GM18511 (cell line): Measurements from ENCODE around the gene PPP4R1.

Experiments
- ATAC-seq: cut with Tn5 transposase; IDR thresholded peaks from one replicate; pipeline ENCODE4 v1.9.1; 2021; ENCODE audit warnings: mild to moderate bottlenecking, moderate library complexity; ENCODE audit not compliant: unreplicated experiment

Gene PPP4R1

DNA sequence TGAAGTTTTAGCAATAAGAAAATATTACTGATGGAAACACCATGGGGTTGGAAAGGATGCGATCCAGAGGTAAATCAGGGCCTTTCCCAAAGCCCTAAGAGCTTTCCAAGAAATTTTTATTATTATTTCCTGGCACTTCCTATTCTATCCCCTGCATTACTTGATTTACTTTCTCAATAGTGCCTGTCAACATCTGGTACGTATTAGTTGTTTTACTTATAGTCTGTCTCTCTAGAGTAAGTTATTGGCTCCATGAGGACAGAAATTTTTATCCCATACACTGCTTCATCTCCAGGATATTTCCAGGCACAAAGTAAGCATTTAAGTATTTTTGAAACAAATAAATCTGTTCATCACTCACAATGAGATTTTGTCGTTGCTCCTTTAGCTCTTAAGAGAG lies 18.1 kb downstream of the PPP4R1 start:
- ATAC-seq = no peak

DNA sequence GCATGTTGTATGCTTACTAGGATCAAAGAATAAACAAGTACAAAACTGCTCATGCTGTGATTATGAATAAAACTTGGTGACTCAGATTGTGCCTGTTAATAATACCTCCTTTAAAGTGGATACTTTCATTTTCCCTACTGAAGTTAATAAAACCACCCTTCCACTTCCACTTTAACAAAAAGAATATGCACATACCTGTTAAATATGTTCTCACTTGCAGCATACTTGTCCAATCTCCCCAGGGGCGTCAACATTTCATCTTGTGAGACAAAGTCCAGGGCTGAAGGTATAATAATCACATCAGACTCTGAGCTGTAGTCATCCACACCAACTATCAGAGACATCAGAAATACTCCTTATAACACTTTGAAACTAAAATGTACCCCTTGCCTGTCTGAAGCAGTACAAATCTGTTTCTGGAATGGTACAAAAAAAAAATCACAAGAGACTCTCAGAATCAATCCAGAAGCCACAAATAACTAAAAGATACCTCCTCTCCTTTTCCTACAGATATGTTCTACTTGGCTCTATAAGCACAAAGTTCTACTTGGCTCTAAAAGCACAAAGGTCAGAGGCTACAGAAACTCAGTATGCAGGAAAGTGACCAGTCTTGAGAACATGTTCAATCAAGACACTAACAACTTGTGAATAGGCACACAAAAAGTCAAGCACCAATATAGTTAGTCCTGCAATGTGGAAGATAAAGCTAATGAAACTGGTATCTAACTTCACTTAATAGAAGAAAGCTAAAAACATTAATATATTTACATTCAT lies 19.3 kb downstream of the PPP4R1 start:
- peak; percentile 83 for ATAC-seq

GRCh38 chr18:9587924-9588323 lies 26.4 kb downstream of the PPP4R1 start:
- ATAC-seq = no peak

DNA sequence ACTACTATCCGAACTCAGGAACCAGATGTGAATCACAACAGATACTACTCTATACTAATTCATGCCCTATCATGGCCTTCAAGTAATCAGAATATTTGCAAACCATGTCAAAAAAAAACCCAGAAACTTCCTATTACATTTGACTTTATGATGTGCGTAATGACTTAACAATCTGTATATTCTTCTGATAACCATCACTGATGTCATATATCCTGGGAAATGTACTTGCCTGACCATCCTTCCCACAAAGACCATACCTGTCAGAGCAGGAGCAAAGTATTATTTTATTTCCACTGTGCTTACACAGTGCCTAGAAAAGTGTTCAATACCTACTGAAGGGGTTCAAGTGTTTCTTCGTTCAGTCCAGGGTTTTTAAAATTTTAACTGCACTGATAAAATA lies 27.5 kb downstream of the PPP4R1 start:
- no peak for ATAC-seq

DNA sequence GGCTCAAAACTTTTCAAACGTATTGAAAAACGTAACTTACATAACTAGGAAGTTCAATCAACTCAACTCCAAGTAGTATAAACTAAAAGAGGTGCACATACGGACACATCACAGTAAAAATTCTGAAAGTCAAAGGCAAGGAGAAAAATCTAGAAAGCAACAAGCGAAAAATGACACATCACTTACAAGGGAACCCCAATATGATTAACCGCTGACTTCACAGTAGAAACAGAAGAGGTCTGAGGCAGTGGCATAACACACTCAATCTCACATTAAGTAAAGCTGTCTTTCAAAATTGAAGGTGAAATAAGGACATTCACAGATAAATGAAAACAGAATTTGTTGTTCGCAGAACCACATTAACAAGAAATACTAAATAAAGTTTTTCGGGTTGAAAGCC lies 32.7 kb downstream of the PPP4R1 start:
- ATAC-seq = no peak

DNA sequence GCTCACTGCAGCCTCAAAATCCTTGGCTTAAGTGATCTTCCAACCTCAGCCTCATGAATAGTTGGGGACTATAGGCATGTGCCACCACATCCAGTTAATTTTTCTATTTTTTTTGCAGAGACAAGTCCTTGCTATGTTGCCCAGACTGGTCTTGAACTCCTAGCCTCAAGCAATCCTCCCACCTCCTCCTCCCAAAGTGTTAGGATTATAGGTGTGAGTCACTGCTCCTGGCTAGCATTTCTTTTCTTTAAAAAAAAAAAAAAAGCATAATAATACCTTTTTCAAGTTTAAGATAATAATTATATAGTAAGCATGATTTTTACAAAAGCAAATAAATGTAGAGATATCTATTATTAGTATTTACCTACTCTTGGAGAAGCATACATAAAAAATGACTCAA lies 36.1 kb downstream of the PPP4R1 start:
- ATAC-seq = no peak

DNA sequence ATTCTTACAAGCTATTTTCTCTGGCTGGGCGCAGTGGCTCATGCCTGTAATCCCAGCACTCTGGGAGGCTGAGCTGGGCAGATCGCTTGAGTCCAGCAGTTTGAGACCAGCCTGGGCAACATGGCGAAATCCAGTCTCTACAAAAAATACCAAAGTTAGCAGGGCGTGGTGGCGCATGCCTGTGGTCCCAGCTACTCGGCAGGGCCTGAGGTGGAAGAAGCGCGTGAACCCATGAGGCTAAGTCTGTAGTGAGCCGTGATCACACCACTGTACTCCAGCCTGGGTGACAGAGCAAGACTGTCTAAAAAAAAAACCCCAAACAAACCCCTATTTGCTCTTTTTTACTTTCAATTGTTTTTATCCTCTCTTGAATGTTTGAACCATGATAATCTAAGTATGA lies 37.0 kb downstream of the PPP4R1 start:
- no peak for ATAC-seq

DNA sequence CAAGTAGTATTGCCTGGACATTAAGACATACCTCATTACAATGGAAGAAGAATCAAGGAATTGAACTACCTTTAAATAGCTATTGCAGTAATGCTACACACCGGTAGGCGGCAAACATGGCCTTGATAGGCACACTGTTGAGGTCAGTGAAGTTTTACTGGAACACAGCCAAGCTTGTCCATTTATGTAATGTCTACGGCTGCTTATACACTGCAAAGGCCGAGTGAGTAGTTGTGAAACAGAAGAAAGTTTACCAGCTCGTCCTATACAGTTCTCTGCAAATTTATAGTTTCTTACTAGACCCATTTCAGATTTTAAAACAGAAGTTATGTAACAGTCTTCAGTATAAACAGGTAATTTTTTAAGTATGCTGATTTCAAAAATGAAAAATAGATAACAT lies 38.8 kb downstream of the PPP4R1 start:
- peak; percentile 69 for ATAC-seq

DNA sequence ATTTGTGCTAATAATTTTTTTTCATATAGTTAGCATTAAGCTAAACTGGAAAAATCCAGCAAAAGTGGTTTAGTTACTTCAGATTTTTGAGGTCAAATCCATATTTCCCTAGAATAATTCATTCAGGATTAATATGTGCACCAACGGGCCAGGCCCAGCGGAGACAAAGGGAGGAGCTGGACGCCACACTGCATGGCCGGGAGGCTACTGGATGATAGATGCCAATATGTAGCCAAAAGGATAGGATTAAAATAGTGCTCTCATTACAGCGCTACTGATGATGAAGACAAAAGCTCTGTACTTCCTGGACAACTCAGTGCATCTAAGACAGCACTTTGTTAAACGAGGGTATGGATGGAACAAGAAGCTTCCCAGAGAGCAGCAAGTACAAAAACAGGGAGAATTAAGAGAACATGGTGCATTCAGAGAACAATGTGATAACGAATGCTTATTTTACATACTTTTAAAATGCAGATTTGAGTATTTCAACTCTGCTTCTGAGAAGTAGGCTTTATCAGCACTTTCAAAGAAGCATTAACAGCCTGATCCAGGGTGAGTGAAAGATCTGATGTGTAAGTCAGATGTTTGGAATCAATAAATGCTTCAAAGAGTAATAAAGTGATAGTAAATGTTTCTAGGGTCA lies 39.8 kb downstream of the PPP4R1 start:
- no peak for ATAC-seq

DNA sequence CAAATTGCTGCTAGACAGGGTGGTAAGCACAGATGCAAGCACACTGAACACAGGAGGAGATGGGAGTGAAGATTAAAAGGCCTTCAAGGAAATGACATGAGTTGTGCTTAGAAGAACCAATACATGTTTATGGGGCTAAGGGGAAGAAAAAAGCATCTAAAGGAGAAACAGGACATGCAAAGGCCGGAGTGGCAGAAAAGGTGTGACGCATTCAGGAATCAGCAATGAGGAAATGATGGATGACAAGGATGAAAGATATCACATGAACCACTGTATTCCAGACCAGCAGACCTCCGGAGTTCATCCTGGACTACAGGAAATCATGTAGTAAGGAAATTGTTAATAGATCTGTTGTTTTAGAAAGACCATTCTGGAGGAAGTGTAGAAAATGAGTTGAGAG lies 42.8 kb downstream of the PPP4R1 start:
- ATAC-seq = no peak

GRCh38 chr18:9570255-9570654 lies 44.1 kb downstream of the PPP4R1 start:
- ATAC-seq = no peak

- ATAC-seq = no peak
Measured at GRCh38 chr18:9569178-9569577, 45.2 kb downstream of the PPP4R1 start.

- ATAC-seq = no peak
Measured at GRCh38 chr18:9568186-9568585, 46.2 kb downstream of the PPP4R1 start.

DNA sequence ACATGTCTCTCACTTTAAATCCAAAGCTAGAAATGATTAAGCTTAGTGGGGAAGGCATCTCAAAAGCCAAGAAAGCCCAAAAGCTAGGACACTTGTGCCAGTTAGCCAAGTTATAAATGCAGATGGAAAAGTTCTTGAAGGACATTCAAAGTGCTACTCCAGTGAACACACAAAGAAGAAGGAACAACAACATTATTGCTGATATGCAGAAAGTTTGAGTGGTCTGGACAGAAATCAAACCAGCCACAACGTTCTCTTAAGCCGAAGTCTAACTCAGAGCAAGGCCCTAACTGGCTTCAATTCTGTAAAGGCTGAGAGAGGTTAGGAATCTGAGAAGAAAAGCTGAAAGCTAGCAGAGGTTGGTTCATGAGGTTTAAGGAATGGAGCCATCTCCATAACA lies 49.0 kb downstream of the PPP4R1 start:
- ATAC-seq = no peak

GRCh38 chr18:9563331-9563730 lies 51.0 kb downstream of the PPP4R1 start:
- no peak for ATAC-seq

DNA sequence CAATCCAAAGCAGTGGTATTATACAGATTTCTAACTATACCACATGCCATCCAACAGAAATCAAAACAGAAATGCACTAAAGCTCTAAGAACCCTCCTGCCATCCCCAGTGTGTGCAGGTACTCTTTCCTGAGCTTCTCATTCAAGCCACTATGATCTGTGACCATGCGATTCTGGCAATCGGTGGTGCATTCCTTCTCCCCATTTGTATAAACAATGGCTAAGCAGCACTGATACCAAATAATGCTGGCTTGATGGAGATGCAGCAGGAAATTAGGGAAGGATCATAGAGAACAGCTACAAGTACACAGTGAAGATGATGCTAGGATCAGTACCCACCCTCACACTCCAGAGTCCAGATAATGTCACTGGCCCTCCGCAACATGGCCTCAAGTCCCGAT lies 51.8 kb downstream of the PPP4R1 start:
- no peak for ATAC-seq

DNA sequence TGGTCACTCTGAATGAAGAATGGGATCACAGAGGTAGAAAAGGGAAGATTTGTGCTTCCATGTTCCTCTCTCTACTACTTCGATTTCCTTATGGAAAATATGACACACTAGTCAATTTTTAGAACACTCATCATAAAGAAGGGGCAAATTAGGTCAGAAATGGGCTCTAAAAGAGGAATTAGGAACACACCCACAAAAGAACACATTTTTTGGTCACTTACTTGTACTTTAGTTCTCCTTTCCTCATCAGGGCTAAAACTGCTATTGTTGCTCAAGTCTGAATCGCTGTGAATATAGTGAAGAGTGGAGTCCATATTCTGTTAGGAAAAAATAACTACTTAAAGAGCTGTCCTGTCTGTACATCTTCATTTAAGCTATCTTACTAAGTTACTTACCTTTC lies 52.6 kb downstream of the PPP4R1 start:
- no peak for ATAC-seq

GRCh38 chr18:9559253-9559652 lies 55.1 kb downstream of the PPP4R1 start:
- no peak for ATAC-seq

DNA sequence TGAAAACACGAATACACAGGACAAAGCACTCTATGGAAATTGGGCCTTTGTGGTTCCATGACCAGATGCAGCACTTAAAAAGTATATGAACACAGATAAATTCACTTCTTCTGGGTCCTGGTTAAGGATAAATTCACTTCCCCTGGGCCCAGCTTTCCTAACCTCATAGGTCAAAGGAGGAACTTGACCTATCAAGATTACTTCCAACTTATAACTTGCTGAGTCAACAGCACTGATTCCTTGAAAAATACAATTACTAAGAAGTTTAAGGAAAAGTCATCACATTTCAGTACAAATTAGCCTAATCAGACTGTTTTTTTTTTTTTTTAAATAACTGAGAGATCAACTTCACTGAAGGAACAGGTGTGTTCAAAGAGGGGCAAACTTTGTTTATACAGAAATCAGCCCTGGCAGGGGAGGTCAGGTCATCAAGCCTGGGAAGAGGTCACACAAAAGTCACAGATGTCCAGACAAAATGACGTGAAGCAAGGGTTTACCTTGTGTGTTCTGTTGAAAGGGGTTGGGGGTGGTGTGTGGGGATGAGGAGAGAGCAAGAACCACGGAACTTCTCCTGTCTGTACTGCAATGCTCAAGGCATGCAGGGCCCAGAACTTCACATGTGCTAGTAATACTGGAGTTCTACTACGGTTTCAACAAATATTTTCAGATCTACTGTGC lies 55.8 kb downstream of the PPP4R1 start:
- no peak for ATAC-seq

GRCh38 chr18:9557250-9557943 lies 57.0 kb downstream of the PPP4R1 start:
- ATAC-seq = no peak

DNA sequence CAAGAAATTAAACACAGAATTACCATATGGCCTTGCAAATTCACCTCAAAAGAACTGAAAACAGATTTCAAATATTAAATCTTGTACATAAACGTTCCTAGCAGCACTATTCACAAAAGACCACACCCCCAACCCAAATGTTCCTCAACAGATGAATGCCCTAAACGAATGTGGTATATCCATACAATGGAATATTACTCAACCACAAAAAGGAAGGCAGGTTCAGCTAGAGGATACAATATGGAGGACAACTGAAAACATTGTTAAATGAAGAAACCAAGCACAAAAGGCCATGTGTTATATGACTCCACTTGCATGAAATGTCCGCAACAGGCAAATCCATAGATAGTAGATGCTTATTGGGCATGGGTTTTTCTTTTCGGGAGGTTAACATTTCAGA lies 61.7 kb downstream of the PPP4R1 start:
- ATAC-seq = no peak

- ATAC-seq = no peak
Measured at GRCh38 chr18:9552191-9552590, 62.2 kb downstream of the PPP4R1 start.
